Colon (tissue), 2 donors: ENCODE data around the gene SETMAR.
"Not testable (repeated sequence)": the region's sequence is repeated elsewhere in the genome, so short reads cannot be mapped to it uniquely, and the experiment has no call there.

Experiments
- FAIRE-seq: peaks from 2 replicates; lab custom pipeline; 2012; peaks lifted over from hg19 to GRCh38; lab: Jason Lieb, UNC
- donor health status: control.
- donor health status: control.

Gene SETMAR

DNA sequence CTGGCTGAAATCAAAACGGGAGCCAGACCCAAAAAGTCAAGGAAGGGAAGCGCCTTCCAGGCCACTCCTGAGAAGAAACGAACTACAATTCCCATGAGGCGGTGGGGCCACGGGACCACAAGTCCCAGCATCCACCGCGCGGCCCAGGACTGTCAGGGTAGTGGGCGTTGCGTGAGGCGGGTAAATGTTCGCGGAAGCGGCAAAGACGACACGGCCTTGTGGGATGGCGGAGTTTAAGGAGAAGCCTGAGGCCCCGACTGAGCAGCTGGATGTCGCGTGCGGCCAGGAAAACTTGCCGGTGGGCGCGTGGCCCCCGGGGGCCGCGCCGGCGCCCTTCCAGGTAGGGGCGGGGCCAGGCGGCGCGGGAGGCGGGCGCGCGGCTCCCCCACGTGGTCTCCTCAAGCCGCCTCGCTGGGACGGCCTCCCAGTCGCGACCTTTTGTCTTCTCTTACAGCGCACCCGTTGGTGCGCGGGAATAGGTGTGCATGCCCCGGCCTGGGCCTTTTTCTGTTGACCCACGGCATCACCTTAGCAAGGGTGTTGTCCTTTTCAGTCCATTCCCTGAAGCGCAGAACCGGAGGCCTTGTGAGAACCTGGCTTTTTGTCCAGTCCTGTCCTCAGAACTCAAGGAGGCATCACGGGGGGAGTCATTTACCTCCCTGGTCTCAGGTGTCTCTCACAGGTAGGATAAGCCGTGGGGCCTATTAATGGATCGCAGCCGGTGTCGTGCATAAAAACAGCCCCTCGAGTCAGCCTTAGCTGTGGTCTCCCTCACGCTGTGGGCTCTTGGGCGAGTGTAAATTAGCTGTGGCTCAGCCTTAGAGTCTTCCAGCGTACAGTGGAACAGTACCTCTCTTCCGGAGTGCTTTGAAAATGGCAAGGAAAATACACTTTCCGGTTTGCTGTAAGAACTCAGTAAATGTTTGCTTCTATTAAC lies at the start of gene SETMAR:
Gene SETMAR (plus strand): TSS at position 183 of the 937 bp plus-strand sequence. CDS start 2 bp downstream, at position 185.
- FAIRE-seq = no peak

DNA sequence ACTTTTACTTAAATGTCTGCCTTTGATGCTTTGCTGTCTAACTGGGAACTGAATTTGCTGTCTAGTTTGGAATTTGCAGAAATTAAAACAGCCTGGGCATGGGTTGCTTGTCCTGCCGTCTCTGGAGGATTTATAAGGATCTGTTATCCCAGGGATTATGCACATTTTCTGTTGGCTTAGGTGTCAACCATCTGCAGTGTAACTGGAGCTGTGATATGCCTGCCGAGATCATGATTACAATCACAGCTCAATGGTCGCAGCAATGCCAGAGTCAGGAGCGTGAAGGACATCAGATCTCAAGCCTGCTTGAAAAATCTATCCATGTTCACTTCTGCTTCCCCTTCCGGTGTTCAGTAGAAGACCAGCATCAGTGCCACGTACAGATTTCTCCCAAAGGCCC lies 41.8 kb upstream of the SETMAR start:
- no peak for FAIRE-seq

DNA sequence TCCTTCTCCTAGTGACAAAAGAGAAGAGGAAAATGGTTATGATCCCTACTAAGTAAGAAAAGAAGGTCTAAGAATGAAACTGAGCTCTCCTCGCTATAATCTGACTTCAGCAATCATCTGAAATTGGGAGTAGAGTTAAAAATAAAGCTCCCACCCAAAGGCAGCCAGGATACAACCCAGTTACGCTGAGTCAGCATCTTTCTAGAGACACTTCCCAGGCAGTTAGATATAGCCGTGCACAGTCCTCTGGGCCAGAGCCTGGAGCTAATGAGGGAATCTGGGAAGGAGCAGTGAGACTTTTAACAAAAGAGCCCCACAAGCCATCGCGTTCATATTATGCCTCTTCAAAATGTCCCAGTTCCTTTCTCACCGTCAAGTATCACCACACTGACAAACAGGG lies 39.1 kb upstream of the SETMAR start:
- no peak for FAIRE-seq

DNA sequence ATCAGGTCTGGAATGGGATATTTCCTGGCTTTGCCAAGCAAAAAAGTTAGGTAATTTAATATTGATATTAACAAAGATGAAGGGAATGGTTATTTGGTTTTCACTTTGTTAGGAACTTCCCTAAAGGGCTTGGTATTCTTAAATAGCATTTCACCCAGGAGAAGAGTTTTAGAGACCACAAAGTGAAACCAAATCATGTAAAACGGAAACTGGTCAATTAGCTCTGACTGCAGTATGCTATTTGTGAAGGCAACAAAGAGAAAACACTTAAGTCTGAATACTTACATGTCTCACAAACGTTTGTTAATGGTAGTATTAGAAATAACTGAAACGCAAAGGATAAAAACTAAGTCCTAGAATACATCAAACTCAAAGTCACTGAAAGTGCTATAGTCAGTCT lies 32.4 kb upstream of the SETMAR start:
- no peak for FAIRE-seq

DNA sequence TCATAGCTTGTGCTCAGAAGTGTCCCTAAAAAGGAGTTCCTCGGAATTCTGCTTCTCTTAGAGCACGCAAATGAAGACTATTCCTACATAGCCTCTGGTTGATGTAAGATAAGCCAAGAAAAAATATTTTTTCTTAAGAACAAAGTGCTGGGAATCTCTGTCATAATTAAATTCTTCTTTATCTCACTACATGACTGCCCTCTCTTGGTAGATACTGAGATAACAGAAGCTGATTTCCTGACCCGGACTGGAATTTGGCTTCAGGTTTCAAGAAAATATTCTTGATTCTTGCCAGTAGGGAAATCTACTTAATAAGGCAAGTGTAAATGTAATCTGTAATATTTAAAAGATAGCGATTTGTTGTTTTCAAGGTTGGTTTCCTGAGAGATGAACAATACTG lies 31.3 kb upstream of the SETMAR start:
- FAIRE-seq = no peak

DNA sequence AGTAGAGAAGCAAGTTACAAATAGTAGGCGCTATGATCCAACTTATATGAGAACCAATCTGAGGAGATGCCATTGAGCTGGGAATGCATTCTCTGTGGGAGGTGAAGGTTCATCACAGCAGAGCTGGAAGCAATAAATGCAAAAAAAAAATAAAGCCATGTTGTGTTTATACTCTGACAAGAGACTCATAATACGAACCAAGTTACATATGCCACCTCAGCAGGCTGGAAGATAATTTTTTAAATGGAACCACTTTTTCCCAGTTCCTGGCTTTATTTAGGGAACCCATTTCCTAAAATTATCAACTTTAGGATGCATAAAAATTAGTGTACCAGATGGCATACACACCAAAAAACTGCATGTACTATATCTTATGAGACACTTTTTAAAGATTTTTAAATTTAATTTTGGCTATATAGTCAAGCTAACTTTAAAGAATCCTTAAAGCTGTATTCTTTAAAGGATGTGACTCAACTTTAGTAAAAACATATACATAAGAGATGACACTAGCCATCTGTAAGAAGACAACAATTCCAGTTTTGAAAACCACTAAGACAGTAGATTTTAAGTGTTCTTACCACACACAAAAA lies 23.6 kb upstream of the SETMAR start:
- FAIRE-seq = no peak

DNA sequence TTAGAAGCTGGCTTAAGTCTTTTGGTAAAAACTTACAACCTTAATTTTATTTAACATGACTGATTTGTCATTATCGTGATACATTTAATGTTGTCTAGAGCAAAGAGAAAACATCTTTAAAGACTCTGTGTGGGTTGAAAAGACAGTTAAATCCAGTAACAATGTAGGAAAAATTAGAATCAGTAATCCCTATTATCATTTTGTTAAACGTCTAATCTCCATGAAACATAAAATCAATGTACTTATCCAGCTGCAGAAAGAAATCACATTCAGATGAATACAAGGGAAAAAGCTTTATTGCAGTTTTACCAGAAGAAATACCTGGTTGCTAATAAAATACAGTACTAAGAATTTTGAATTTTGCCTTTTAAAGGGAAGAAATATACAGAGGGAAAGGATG lies 21.2 kb upstream of the SETMAR start:
- FAIRE-seq = no peak

DNA sequence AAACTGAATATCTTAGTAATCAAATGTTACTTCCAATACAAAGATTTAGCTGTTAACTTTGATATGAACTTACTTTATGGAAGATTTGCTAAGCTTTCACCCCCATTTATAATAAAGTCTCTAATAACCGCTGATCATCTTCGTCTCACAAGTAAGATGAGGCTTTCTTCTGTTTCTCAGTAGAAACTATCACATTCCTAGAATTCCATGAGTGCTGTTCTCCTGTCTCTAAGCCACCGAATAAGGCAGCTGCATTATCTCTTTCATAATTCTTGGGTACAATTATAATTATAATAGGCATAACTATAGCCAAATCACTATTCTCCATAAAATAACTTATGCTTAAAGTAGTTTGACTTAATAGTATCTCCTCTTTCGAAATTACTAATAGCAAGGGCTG lies 18.3 kb upstream of the SETMAR start:
- no peak for FAIRE-seq

DNA sequence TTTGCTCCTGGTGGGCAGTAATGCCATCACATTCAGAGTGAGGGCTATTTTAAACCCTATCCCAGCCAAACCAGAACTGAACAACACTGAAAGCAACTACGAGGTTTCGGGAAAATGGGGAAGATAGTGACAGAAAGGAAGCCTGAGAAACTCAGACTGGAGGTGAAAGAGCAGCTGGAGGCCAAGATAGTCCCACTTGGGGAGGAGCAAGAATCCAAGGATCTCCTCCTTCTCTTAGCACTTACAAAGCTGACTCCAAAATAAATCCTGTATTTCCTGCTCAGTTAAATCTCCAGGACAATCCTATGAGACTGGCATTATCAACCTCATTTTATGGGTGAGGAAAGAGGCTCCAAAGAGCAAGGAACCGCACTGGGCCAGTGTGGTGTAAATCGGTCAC lies 14.1 kb upstream of the SETMAR start:
- no peak for FAIRE-seq

DNA sequence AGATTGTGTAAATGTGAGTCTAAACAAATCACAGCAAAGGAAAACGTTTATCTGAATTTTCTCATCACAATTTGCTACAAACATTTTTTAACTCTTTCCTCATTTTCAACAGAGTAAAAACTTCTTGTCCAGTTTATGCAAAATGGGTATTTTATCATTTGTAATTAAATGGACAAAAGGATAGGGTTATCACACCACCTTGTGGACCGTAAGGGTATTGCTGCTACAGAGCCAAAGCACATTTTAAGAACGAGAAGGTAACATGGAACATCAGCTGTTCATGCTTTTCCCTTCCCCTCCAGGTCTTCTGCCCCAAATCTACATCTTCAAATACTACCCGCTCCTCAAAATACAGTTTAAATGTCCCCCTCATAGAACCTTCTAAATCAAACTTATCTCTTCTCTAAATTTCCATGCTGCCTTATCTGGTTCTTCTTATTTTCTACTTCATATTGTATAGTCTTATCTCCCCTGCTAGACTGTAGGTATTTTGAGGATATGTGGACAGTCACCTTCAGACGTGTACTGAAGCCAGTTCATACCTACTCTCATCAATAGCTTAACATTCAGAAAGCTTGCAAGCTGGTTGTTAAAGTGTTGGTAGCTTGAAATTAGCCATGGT lies 12.8 kb upstream of the SETMAR start:
- no peak for FAIRE-seq

DNA sequence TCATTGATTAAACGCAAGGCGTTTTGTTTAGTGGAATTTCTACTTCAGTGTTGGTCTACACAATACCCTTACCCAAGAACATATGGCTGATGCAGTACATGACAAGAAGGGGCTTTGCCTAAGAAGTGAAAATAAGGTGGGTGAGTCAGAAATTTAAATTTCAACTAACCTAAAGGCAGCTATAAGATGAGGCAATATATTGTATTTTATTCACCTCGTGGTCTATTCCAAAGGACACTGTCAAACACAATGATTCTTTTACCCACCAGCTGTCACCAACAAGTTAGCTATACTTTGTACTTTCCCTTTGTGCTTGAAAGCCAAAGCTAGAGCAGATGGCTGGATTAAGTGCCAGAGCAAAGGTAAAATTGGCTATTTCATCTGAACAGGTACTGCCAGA lies 10.9 kb upstream of the SETMAR start:
- FAIRE-seq = no peak

DNA sequence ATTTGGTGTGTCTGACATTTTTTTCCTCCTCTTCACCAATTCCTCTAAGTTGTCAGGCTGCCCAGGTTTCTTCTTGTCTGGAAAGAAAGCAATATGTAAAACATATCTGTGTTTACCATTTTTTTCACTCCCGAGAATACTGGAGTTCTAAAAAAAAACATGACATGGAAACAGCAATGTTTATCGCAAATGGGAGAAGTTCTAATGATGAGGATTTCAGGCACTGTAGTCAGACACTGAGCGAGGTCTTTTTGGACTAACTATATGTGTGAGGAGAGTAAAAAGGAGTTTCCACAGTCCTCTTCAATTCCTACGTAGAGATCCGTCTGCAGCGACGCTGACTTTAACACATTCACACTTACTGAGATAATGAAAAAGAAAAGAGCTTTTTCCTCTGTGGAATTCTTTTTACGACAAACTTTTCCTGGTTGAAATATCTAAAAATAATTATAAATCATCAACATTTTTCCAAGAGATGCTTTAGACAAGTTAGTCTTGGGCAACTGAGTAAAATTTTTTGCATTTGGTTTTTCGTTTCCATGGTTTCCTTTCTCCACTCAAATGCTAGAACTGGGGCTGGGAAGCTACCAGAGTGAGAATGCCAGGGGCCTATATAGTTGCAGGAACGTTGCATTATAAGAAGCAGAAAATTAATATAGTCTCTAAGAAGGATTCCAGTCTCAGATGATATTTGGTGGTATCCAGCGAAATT lies 8.4 kb upstream of the SETMAR start:
- no peak for FAIRE-seq

DNA sequence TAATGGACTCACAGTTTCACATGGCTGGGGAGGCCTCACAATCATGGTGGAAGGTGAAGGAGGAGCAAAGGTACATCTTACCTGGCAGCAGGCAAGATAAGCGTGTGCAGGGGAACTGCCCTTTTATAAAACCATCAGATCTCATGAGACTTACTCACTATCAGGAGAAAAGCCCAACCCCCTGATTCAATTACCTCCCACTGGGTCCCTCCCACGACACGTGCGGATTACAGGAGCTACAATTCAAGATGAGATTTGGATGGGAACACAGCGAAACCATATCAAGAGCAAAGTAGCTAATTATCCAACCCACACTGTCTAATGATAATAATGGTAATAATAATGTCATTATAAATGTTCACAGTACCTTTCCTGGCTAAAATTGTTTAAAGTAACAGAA lies 6.7 kb upstream of the SETMAR start:
- not testable (repeated sequence) for FAIRE-seq

DNA sequence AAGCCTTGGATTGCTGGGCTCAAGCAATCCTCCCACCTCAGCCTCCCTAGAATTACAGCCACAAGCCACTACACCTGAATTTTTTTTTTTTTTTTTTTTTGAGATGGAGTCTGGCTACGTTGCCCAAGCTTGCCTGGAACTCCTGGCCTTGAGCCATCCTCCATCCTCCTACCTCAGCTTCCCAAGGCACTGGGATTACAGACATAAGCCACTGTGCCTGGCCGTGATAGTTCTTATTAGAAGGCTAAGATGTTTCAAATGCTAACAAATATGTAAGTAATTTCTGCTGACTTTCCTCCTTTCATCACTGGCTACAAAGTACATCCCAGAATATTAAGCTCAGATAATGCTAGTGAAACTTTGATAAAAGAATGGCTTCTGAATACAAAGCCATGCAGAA lies 5.7 kb upstream of the SETMAR start:
- FAIRE-seq = no peak

DNA sequence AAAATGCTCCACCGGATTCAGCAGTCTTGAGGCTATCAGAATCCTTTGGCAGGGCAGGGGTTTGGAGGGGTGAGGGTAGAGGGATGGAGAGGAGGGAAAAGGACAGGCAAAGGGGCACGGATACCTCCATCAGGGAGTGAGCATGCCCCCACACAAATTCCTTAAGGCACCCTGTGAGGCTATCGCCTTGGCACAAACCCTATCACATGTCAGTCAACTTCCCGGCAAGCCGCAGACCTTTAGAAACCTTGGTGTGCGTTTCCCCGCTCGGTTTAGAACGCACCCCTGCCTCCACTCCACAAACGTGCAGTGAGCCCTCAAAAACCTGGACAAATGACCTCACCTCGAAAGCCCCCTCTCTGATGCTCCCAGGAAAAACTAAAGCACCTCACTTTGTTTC lies 422 bp upstream of the SETMAR start:
- FAIRE-seq = no peak

DNA sequence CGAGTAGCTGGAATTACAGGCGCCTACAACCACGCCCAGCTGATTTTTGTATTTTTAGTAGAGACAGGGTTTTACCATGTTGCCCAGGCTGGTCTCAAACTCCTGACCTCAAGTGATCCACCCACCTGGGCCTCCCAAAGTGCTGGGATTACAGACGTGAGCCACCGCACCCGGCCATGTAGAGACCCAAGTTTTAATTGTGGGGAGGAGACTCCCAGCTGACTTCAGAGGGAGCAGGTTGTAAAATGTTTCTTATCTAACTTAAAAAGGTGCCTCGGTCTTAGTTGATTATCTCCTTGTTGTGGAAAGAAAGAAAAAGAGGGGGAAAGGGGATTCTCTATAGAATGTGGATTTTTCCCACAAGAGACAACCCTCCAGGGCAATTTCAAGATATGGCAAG lies 2.0 kb downstream of the SETMAR start:
- not testable (repeated sequence) for FAIRE-seq

DNA sequence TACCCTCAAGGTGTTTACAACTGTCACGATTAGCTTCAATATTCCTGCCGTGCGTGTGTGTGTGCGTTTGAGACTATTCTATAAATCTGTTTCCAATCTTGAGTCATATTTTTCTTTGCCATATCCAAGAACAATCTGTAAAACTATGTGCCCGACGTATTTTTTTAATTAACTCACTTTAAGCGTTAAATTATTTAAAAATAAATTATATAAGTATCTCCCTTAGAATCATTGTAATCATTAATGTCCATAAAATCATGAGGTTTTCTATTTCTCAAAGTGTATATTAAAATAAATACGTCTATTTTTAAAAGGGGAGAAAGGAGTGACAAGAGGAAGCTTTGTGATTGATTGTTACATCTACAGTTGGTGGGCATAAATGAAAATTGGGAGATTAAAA lies 2.9 kb downstream of the SETMAR start:
- no peak for FAIRE-seq

DNA sequence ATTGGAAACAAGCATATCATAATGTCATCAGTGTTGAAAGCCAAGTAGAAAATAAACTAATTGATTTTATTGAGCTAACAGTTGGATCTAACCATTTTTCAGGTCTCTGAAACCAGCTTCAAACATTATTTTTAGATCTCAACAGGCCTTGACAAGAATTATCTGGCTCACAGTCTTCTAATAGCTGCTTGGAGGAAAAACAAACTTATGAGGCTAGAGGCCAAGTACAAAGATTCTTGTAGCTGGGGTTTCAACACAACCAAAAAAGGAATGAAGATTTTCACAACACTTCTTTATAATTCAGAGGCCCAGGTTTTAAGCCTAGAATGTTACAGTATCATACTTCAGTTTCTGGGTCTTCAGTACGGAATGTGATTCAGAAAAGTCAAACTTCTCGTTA lies 3.7 kb downstream of the SETMAR start:
- no peak for FAIRE-seq

DNA sequence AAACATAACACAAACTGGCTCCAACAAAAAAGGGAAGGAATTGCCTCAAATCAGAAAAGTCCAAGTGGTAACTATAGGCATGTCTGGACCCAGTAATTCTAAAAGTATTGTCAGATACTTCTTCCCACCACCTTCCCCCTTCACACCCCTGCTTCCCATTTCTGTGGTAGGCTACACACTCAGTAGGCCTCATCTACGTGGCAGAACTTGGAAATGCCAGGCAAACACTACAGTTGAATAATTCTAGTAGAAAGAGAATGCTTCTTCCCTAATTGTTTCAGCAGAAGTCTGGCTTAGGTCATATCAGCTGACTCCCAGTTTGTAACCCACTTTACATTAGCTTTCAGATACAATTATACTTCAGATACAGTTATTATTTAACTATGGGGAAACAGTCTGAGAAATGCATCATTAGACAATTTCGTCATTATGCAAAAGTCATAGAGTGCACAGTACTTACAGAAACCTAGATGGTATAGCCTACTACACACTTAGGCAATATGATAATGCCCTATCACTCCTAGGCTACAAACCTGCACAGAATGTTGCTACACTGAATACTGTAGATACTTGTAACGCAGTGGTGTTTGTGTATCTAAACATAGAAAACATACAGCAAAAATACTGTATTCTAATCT lies 6.4 kb downstream of the SETMAR start:
- no peak for FAIRE-seq

DNA sequence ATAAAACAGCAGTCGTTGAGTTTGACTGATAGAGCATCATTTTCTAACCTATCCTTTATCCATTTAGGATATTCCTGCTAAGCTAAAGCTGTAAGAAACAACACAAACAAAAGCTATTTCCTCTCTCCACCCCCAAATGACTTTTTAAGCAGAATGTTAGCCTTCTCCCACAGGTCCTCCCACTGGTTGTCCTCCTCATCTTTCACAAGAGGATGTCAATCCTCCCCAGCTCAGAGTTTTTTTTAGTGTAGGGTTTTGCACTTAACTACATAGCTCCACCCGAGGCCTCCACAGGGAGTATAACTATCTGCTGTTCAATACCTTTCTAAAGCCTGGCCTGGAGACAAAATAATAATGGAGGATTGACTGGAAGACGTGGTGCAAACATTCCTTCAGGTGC lies 7.8 kb downstream of the SETMAR start:
- FAIRE-seq = no peak

DNA sequence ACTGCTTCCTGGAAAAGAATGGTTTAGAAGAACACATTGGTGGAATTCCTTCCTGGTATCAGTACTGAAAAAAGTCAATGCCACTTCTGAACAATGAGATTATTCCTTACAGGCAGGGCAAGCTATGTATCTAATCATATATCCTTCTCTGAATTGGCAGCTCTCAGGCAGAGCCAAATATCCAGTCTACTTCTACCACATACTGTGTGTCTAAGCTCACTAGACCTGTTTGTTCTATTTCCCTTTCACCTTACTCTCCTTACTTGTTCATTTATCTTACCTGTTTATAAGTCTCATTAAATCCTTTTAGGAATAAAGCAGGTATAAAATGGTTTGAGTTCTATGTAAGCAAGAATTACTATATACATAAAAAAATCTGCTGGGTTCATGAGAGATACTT lies 8.3 kb downstream of the SETMAR start:
- no peak for FAIRE-seq

DNA sequence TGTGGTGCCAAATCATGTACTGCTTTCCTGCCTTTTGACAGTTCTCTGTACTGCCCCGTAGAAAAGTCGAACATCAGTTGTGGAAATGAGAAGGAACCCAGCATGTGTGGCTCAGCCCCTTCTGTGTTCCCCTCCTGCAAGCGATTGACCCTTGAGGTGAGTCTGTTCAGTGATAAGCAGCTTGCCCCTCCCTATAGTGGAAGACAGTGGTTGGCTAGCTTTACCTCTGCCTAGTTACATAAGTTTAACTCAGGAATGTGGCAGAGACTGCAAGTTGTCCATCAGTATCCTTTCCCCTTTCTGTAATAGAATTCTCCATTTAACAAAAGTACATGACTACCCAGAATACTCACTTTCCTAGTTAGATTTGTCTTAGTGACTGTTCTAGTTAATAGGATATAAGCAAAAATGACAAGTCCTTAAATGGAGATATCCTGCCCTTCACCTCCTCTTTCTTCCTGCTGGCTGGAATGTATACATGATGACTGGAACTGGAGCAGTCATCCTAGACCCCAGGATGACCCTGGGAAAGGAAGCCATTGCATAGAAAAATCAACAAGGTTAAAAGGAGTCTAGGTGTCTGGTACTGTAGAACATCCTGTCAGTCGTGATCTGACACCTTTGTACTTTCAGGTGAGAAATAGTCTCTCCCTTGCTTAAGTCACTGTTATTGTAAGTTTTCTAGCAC lies 10.6 kb downstream of the SETMAR start:
- FAIRE-seq = no peak
